Caco-2 (cell line): Measurements from ENCODE around the gene PPM1E. TPM values are rescaled to one million over a fixed set of nuclear protein-coding genes. Genes with fewer than 3 reads are reported as not detected.

ENCODE experiments used
- BruUV-seq: library from RNA; stranded (reverse); fragments of 400-500 nt; replicated peaks from 2 replicates; lab custom pipeline; 2021; lab: Mats Ljungman, UMichigan
- CTCF ChIA-PET: fragments of 300-600 bp; sonication (Branson Sonifier 250); formaldehyde crosslinking; loops from one replicate; lab custom pipeline; 2022; ENCODE audit warnings: antibody characterized with exemption; lab: Charles Lee
- POLR2A ChIA-PET: fragments of 300-600 bp; sonication (Branson Sonifier 250); formaldehyde crosslinking; loops from one replicate; lab custom pipeline; 2022; ENCODE audit warnings: antibody characterized with exemption; lab: Charles Lee
- DNase-seq, 2 experiments: peaks; one replicate each; pipeline versions ENCODE4 v3.0.0 to v3.0.0-alpha.2; 2020 to 2022
- H3K27me3 ChIP-seq: replicated peaks from 2 replicates; pipeline ENCODE4 v1.6.0; 2011; ENCODE audit warnings: low read length; ENCODE audit not compliant: control insufficient read depth, insufficient read depth
- H3K36me3 ChIP-seq: 2 replicates; pipeline ENCODE4 v1.5.1; 2011; ENCODE audit warnings: low read length; ENCODE audit not compliant: control insufficient read depth, insufficient read depth
- H3K4me1 ChIP-seq: fragments of 250-450 bp; sonication (Bioruptor Pico); 2 replicates; pipeline ENCODE4 v1.5.1; 2020; ENCODE audit warnings: mild to moderate bottlenecking
- H3K4me3 ChIP-seq: 2 replicates; pipeline ENCODE4 v1.5.1; 2011; ENCODE audit warnings: low read depth, mild to moderate bottlenecking, control low read depth, low read length
- H3K9me3 ChIP-seq: fragments of 250-450 bp; sonication (Bioruptor Pico); 2 replicates; pipeline ENCODE4 v1.5.1; 2020; ENCODE audit warnings: mild to moderate bottlenecking, moderate library complexity
- H3K27ac Mint-ChIP-seq: one replicate; pipeline ENCODE4 v1.8.0; 2022; ENCODE audit warnings: mixed read lengths; ENCODE audit not compliant: unreplicated experiment
- H3K27me3 Mint-ChIP-seq: one replicate; pipeline ENCODE4 v1.8.0; 2022; ENCODE audit warnings: mixed read lengths; ENCODE audit not compliant: insufficient read depth, unreplicated experiment
- H3K36me3 Mint-ChIP-seq: one replicate; pipeline ENCODE4 v1.8.0; 2022; ENCODE audit warnings: mild to moderate bottlenecking, mixed read lengths; ENCODE audit not compliant: insufficient read depth, unreplicated experiment
- H3K4me1 Mint-ChIP-seq: one replicate; pipeline ENCODE4 v1.8.0; 2022; ENCODE audit warnings: low read depth, mixed read lengths; ENCODE audit not compliant: unreplicated experiment
- H3K4me3 Mint-ChIP-seq: one replicate; pipeline ENCODE4 v1.8.0; 2022; ENCODE audit warnings: mild to moderate bottlenecking, moderate library complexity, mixed read lengths; ENCODE audit not compliant: unreplicated experiment
- H3K9me3 Mint-ChIP-seq: one replicate; pipeline ENCODE4 v1.8.0; 2022; ENCODE audit warnings: mixed read lengths; ENCODE audit not compliant: unreplicated experiment
- CTCF ChIP-seq, 2 experiments: fragments of 200-600 bp in 1 of 2; IDR thresholded peaks; 1 replicate in 1 of 2; 2 replicates in 1 of 2; pipeline versions ENCODE4 v1.5.1 to v1.8.0; 2011 to 2022; ENCODE audit warnings: antibody characterized with exemption in 1 of 2, control low read depth in 1 of 2, inconsistent platforms in 1 of 2, low read depth in 1 of 2, low read length in 1 of 2, mild to moderate bottlenecking in 1 of 2, moderate library complexity in 1 of 2; ENCODE audit not compliant: insufficient read depth in 1 of 2, severe bottlenecking in 1 of 2, unreplicated experiment in 1 of 2
- intact Hi-C: fragments of 100-400 bp; cut with micrococcal nuclease; formaldehyde crosslinking; loops from one replicate; pipeline ENCODE4 v1.10.0; 2022; ENCODE audit not compliant: unreplicated experiment
- total RNA-seq: library from RNA; stranded (reverse); gene quantifications from 2 replicates; pipeline ENCODE4 v1.2.3, GENCODE V29; 2022

The PPM1E gene
- total RNA-seq, 1 experiment from 2014 or later: 0.09 TPM

- H3K4me1 ChIP-seq: no peaks in the 10 kb centered on the region
- peaks cover 24% of the 10 kb centered on the region for H3K9me3 Mint-ChIP-seq
- no peaks in the 10 kb centered on the region for H3K36me3 ChIP-seq
- no peaks in the 10 kb centered on the region for H3K27me3 ChIP-seq
- no peak overlapping the region for H3K4me3 ChIP-seq
- CTCF ChIA-PET: no interaction called here
- no peaks in the 10 kb centered on the region for H3K36me3 Mint-ChIP-seq
- no peak overlapping the region for H3K27ac Mint-ChIP-seq
- no TSS peak for BruUV-seq
- intact Hi-C loops: no loop called here
- DNase-seq: no peak
- no peak for TF ChIP-seq CTCF (IDR thresholded peaks at IDR 0.05; ENCODE audit: insufficient read depth in 1 of 2, low read depth in 1 of 2, low read length in 1 of 2, severe bottlenecking in 1 of 2, unreplicated experiment in 1 of 2)
- peaks cover 21% of the 10 kb centered on the region for H3K9me3 ChIP-seq
- POLR2A ChIA-PET: no interaction called here
- no peak overlapping the region for H3K4me3 Mint-ChIP-seq
- no peaks in the 10 kb centered on the region for H3K4me1 Mint-ChIP-seq
- no peaks in the 10 kb centered on the region for H3K27me3 Mint-ChIP-seq
Observed at GRCh38 chr17:58913552-58913951, 157.9 kb downstream of the PPM1E start.

- H3K36me3 Mint-ChIP-seq: no peaks in the 10 kb centered on the region
- CTCF ChIA-PET: no interaction called here
Observed at GRCh38 chr17:58913971-58914769, 158.5 kb downstream of the PPM1E start.

GRCh38 chr17:58917228-58917627 lies 161.6 kb downstream of the PPM1E start:
- ChIA-PET CTCF (no interaction called here), POLR2A (no interaction called here)
- Mint-ChIP-seq H3K4me3 (no peak overlapping the region), H3K4me1 (no peaks in the 10 kb centered on the region), H3K27ac (no peak overlapping the region), H3K9me3 (peaks cover 15% of the 10 kb centered on the region), H3K27me3 (peaks cover 11% of the 10 kb centered on the region), H3K36me3 (no peaks in the 10 kb centered on the region)
- no peaks in the 10 kb centered on the region; the same call in 1 of the 2 replicates for H3K27me3 ChIP-seq
- BruUV-seq: no TSS peak
- H3K4me3 ChIP-seq: no peak overlapping the region
- TF ChIP-seq CTCF (IDR thresholded peaks at IDR 0.05; ENCODE audit: insufficient read depth in 1 of 2, low read depth in 1 of 2, low read length in 1 of 2, severe bottlenecking in 1 of 2, unreplicated experiment in 1 of 2): no peak
- intact Hi-C loops: no loop called here
- peaks cover 6% of the 10 kb centered on the region; the same call in 1 of the 2 replicates for H3K9me3 ChIP-seq
- H3K36me3 ChIP-seq: no peaks in the 10 kb centered on the region
- no peaks in the 10 kb centered on the region for H3K4me1 ChIP-seq
- no peak for DNase-seq

More at GRCh38 chr17:58913971-58914769, 158.5 kb downstream of the PPM1E start:
- peak in 1 of 2 experiments; percentile 3 for DNase-seq
- Histone ChIP-seq H3K4me3 (no peak overlapping the region), H3K9me3 (peaks cover 21% of the 10 kb centered on the region), H3K27me3 (no peaks in the 10 kb centered on the region), H3K36me3 (no peaks in the 10 kb centered on the region), H3K4me1 (no peaks in the 10 kb centered on the region)
- intact Hi-C loops: no loop called here
- Mint-ChIP-seq H3K9me3 (peaks cover 24% of the 10 kb centered on the region), H3K27ac (no peak overlapping the region), H3K4me3 (no peak overlapping the region), H3K27me3 (no peaks in the 10 kb centered on the region), H3K4me1 (no peaks in the 10 kb centered on the region)
- BruUV-seq: no TSS peak
- no peak for TF ChIP-seq CTCF (IDR thresholded peaks at IDR 0.05; ENCODE audit: insufficient read depth in 1 of 2, low read depth in 1 of 2, low read length in 1 of 2, severe bottlenecking in 1 of 2, unreplicated experiment in 1 of 2)
- POLR2A ChIA-PET: no interaction called here
